GM20000 (cell line): ENCODE measurements around the gene FAM111B.

Experiments
- DNase-seq: peaks from one replicate; pipeline ENCODE4 v3.0.0; 2012; ENCODE audit warnings: low spot score
- TF ChIP-seq, protein P1 (sequence below): IDR thresholded peaks from 2 replicates; pipeline ENCODE4 v1.5.1; 2012; ENCODE audit warnings: mild to moderate bottlenecking, control low read depth; ENCODE audit errors: extremely low read depth, missing control alignments

Gene FAM111B

DNA sequence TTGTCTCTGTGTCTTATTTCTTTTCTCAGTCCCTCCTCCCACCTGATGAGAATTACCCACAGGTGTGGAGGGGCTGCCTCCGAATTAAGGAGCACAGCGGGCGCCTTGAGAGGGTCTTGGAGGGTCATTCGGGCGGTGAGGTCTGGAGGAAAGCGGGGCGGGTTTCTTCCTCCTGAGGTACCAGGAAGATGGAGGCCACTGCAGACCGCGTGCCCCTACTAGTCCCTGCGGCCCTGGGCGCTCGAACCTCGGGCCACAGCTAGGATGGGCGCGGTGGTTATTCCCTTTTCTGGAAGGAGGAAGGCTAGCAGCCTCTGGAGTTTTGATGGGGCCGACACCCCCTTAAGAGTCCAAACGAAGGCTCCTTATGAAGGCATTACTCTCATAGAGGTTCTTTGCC lies 30.2 kb downstream of the FAM111B start:
- TF ChIP-seq, protein P1, sequence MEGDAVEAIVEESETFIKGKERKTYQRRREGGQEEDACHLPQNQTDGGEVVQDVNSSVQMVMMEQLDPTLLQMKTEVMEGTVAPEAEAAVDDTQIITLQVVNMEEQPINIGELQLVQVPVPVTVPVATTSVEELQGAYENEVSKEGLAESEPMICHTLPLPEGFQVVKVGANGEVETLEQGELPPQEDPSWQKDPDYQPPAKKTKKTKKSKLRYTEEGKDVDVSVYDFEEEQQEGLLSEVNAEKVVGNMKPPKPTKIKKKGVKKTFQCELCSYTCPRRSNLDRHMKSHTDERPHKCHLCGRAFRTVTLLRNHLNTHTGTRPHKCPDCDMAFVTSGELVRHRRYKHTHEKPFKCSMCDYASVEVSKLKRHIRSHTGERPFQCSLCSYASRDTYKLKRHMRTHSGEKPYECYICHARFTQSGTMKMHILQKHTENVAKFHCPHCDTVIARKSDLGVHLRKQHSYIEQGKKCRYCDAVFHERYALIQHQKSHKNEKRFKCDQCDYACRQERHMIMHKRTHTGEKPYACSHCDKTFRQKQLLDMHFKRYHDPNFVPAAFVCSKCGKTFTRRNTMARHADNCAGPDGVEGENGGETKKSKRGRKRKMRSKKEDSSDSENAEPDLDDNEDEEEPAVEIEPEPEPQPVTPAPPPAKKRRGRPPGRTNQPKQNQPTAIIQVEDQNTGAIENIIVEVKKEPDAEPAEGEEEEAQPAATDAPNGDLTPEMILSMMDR, result no peak
- no peak for DNase-seq

DNA sequence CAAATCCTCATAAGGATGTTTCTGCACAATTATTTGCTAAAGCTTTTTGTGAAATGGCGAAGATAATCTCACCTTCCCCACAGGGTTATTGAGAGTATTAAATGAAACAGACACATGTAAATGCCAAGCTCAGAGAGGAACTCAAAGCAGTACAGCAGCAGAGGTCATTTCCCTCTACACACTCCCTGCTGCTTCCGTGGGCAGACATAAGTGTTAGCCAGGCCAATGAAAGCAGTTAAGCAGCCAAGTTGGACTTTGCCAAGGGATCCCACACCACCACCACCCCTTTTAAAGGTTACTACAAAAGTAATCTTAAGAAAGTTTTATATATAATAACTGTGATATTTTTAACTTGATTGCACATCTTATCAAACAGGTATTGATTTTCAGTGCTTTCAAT lies 31.6 kb downstream of the FAM111B start:
- TF ChIP-seq, protein P1, result no peak
- DNase-seq, result no peak

DNA sequence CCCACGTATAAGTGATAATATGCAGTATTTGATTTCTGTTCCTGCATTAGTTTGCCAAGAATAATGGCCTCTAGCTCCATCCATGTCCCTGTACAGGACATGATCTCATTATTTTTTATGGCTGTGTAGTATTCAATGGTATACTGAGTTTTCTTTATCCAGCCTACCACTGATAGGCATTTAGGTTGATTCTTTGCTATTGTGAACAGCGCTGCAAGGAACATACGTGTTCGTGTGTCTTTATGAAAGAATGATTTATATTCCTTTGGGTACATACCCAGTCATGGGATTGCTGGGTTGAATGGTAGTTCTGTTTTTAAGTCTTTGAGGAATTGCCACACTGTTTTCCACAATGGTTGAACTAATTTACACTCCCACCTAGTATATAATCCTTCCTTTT lies 34.2 kb downstream of the FAM111B start:
- no peak for DNase-seq
- TF ChIP-seq, protein P1, result no peak

DNA sequence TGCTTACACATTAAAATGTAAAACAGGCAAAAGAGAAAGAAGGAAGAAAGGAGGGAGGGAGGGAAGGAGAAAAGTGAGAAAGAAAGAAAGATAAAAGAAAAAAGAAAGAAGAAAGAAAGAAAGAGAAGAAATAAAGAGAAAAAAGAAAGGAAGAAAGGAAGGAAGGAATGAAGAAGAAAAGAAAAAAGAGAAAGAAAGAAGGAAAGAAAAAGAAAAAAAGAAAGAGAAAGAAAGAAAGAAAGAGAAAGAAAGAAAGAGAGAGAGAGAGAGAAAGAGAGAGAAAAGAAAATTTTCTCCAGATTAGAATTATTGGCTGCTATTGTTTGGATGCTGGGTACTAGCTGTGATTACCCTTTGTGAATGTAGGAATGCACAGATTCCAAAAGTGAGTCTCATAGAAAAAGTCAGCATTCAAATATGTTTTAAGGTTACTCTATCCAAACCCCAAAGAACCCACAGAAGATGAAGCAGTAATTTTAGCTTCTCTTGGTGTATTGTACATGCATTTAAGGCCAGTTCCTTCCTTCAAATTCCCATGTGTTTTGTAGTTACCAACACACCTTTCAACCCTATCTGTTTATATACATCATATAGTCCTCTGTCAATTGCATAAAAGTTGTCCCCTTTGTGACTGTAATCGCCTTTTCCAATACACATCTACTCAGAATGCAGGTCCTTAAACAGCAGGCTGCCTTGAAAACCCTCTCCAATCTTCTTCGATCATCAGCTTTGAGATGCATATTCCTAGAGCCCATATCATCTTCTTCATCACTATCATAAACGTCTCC lies 34.8 kb downstream of the FAM111B start:
- TF ChIP-seq, protein P1, result no peak
- no peak for DNase-seq

DNA sequence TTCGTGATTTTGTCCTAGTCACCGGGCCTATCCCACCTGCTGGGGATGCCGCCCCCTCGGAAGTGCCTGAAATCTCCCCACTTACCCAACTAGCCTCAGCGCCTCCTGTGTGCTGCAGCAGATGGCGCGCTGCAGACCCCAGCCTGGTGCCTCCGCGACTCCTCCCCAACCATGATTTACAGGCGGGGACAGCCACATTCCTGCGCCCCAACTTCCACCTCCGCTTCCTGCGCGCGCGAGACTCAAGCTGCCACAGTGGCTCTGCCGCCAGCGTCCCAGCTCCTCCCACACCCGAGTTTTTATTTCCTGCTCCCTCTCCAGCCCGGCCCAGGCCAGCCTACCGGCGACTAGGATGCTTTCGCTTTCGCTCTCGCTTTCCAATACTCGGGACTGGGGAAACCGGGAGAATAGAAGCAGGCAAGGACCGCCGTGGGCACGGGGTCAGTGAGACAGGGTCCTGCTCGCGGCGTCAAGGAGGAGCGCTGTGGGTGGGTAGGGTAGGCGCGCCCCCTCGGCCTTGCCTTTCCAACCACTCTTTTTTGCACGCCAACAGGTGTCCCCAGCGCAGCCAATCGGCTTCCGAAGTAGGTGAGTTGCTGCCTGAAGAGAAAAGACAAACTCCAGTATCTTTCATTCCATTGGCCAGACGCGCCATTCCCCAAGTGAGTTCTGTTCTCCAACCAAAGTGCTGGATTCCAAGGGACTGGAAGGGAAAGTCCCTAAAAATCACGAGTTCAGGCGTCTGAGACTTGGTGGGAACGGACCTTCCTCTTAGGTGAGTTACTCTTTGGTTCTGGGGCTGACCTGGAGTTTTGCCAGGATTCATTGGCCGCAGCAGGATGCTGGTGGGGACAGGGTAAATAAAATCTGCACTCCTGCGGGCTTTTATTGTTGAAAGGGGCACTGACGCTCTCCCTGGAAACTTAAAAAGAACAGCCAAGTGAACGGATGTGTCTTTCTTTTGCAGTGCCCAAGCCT lies 35.8 kb downstream of the FAM111B start, which contains the start of gene FAM111A:
Gene FAM111A (plus strand): TSS at position 327 of the 978 bp plus-strand sequence. CDS start 6,017 bp downstream, outside the sequence.
- TF ChIP-seq, protein P1, result peak; percentile 46
- DNase-seq, result peak; percentile 83

DNA sequence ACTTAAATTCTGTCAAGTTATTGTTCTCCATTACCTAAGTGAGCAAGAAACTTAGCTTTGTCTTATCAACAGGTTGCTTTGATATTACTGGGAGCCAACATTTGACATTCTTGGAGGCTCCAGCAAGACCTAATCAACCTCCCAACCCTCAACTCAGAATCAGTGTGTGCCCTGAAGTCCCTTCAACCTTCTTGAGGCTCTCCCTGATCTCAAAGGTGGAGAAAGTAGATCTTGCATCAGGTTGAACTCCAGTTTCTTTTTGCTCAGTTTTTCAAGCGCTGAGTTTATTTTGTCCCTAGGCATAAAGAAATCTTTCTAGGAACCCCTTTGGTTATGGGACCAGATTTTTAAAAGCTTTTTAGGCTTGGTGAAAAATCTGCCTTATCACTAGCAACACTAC lies 37.1 kb downstream of the FAM111B start:
- TF ChIP-seq, protein P1, result no peak
- DNase-seq, result no peak
